Ovary (tissue), 3 donors: ENCODE data around the gene PTHLH.

ENCODE experiments used
- POLR2A ChIP-seq: fragments of 450-650 bp; IDR thresholded peaks from one replicate; pipeline ENCODE4 v1.6.1; 2017; ENCODE audit warnings: antibody characterized with exemption, mild to moderate bottlenecking, moderate library complexity
- TF ChIP-seq, protein P1 (sequence below), 3 donors: fragments of 450-650 bp in 2 of 3; fragments of 200-600 bp in 1 of 3; IDR thresholded peaks; one replicate each; pipeline versions ENCODE4 v1.5.1 to v1.8.0; 2016 to 2022; ENCODE audit warnings: antibody characterized with exemption in 3 of 3, mild to moderate bottlenecking in 1 of 3
- donor health status: DM: no; HTN: no; CAD: no.

DNA sequence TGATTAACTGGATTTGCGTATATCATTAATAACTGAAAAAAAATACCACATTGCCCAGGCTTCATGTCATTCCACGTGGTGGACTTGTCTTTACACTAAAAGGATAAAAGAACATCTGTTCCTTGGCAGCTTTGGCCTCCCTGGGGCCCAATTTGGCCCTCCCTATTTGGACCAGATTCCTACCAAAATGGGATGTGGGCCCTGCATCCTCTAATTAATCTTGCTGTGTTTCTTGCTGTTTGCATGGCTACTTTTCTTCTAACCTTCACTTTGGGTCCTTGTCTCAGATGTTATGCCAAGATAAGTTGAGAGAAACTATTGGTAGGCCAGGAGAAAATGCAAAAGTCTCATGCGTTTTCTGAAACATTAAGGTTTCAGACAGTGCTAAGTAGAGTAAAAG is 57.5 kb downstream of the PTHLH start:
- TF ChIP-seq, protein P1, sequence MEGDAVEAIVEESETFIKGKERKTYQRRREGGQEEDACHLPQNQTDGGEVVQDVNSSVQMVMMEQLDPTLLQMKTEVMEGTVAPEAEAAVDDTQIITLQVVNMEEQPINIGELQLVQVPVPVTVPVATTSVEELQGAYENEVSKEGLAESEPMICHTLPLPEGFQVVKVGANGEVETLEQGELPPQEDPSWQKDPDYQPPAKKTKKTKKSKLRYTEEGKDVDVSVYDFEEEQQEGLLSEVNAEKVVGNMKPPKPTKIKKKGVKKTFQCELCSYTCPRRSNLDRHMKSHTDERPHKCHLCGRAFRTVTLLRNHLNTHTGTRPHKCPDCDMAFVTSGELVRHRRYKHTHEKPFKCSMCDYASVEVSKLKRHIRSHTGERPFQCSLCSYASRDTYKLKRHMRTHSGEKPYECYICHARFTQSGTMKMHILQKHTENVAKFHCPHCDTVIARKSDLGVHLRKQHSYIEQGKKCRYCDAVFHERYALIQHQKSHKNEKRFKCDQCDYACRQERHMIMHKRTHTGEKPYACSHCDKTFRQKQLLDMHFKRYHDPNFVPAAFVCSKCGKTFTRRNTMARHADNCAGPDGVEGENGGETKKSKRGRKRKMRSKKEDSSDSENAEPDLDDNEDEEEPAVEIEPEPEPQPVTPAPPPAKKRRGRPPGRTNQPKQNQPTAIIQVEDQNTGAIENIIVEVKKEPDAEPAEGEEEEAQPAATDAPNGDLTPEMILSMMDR (IDR thresholded peaks at IDR 0.05), result no peak
- TF ChIP-seq POLR2A, result no peak
